HEK293 (cell line): ENCODE measurements around the gene VPS13D.

Experiments used
- ZNF138 ChIP-seq: fragments of 450-650 bp; formaldehyde crosslinking; IDR thresholded peaks from 2 replicates; pipeline ENCODE4 v1.5.1; 2016; ENCODE audit warnings: missing biosample characterization, missing genetic modification characterization, borderline replicate concordance
- ZNF324 ChIP-seq: fragments of 450-650 bp; formaldehyde crosslinking; IDR thresholded peaks from 2 replicates; pipeline ENCODE4 v1.5.1; 2016; ENCODE audit warnings: missing biosample characterization, missing genetic modification characterization
- ZNF335 ChIP-seq: fragments of 450-650 bp; formaldehyde crosslinking; conservative IDR thresholded peaks from 2 replicates; pipeline ENCODE4 v1.5.1; 2016; ENCODE audit warnings: missing biosample characterization, missing genetic modification characterization
- ZNF423 ChIP-seq: fragments of 450-650 bp; formaldehyde crosslinking; IDR thresholded peaks from 2 replicates; pipeline ENCODE4 v1.5.1; 2016; ENCODE audit warnings: missing biosample characterization, missing genetic modification characterization
- TF ChIP-seq, protein P1 (sequence below): fragments of 450-650 bp; formaldehyde crosslinking; conservative IDR thresholded peaks from 2 replicates; pipeline ENCODE4 v1.5.1; 2016; ENCODE audit warnings: low read depth, missing biosample characterization, missing genetic modification characterization
- TF ChIP-seq, protein P2 (sequence below): fragments of 450-650 bp; formaldehyde crosslinking; IDR thresholded peaks from 2 replicates; pipeline ENCODE4 v1.5.1; 2016; ENCODE audit warnings: missing biosample characterization, missing genetic modification characterization
- TF ChIP-seq, protein P3 (sequence below): fragments of 450-650 bp; formaldehyde crosslinking; optimal IDR thresholded peaks from 2 replicates; pipeline ENCODE3; 2016; ENCODE audit warnings: missing biosample characterization, mild to moderate bottlenecking, missing genetic modification characterization
- TF ChIP-seq, protein P4 (sequence below): fragments of 450-650 bp; formaldehyde crosslinking; IDR thresholded peaks from 2 replicates; pipeline ENCODE4 v1.5.1; 2016; ENCODE audit warnings: missing biosample characterization, missing genetic modification characterization

DNA sequence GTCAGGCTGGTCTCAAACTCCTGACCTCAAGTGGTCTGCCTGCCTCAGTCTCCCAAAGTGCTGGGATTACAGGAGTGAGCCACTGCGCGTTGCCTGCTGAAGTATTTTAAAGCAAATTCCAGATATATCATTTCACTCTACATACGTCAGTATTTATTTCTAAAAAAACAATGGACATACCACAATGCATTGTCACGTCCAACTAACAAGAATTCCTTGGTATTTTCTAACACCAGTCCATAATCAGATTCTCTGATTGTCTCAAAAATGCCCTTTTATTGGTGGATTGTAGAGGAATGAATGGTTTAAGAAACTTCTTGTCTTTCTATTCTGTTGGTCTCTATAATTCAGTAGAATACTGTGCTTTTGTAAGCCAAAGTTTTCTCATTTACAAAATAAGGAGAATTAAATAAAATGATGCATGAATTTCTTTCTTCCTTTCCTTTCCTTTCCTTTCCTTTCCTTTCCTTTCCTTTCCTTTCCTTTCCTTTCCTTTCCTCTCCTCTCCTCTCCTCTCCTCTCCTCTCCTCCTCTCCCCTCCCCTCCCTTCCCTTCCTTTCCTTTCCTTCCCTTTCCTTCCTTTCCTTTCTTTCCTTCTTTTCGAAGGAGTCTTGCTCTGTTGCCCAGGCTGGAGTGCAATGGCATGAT lies 55.8 kb downstream of the VPS13D start:
- TF ChIP-seq, protein P1, sequence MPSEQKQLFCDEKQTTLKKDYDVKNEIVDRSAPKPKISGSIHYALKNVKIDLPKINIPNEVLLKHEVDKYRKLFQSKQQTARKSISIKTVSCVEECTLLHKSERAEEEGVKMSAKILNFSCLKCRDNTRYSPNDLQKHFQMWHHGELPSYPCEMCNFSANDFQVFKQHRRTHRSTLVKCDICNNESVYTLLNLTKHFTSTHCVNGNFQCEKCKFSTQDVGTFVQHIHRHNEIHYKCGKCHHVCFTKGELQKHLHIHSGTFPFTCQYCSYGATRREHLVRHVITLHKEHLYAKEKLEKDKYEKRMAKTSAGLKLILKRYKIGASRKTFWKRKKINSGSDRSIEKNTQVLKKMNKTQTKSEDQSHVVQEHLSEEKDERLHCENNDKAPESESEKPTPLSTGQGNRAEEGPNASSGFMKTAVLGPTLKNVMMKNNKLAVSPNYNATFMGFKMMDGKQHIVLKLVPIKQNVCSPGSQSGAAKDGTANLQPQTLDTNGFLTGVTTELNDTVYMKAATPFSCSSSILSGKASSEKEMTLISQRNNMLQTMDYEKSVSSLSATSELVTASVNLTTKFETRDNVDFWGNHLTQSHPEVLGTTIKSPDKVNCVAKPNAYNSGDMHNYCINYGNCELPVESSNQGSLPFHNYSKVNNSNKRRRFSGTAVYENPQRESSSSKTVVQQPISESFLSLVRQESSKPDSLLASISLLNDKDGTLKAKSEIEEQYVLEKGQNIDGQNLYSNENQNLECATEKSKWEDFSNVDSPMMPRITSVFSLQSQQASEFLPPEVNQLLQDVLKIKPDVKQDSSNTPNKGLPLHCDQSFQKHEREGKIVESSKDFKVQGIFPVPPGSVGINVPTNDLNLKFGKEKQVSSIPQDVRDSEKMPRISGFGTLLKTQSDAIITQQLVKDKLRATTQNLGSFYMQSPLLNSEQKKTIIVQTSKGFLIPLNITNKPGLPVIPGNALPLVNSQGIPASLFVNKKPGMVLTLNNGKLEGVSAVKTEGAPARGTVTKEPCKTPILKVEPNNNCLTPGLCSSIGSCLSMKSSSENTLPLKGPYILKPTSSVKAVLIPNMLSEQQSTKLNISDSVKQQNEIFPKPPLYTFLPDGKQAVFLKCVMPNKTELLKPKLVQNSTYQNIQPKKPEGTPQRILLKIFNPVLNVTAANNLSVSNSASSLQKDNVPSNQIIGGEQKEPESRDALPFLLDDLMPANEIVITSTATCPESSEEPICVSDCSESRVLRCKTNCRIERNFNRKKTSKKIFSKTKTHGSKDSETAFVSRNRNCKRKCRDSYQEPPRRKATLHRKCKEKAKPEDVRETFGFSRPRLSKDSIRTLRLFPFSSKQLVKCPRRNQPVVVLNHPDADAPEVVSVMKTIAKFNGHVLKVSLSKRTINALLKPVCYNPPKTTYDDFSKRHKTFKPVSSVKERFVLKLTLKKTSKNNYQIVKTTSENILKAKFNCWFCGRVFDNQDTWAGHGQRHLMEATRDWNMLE, result no peak
- no peak for TF ChIP-seq ZNF423
- TF ChIP-seq, protein P2, sequence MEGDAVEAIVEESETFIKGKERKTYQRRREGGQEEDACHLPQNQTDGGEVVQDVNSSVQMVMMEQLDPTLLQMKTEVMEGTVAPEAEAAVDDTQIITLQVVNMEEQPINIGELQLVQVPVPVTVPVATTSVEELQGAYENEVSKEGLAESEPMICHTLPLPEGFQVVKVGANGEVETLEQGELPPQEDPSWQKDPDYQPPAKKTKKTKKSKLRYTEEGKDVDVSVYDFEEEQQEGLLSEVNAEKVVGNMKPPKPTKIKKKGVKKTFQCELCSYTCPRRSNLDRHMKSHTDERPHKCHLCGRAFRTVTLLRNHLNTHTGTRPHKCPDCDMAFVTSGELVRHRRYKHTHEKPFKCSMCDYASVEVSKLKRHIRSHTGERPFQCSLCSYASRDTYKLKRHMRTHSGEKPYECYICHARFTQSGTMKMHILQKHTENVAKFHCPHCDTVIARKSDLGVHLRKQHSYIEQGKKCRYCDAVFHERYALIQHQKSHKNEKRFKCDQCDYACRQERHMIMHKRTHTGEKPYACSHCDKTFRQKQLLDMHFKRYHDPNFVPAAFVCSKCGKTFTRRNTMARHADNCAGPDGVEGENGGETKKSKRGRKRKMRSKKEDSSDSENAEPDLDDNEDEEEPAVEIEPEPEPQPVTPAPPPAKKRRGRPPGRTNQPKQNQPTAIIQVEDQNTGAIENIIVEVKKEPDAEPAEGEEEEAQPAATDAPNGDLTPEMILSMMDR, result no peak
- TF ChIP-seq ZNF138, result no peak
- no peak for TF ChIP-seq ZNF324
- TF ChIP-seq, protein P3, sequence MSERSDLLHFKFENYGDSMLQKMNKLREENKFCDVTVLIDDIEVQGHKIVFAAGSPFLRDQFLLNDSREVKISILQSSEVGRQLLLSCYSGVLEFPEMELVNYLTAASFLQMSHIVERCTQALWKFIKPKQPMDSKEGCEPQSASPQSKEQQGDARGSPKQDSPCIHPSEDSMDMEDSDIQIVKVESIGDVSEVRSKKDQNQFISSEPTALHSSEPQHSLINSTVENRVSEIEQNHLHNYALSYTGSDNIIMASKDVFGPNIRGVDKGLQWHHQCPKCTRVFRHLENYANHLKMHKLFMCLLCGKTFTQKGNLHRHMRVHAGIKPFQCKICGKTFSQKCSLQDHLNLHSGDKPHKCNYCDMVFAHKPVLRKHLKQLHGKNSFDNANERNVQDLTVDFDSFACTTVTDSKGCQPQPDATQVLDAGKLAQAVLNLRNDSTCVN (tag by site-specific recombination), result no peak
- no peak for TF ChIP-seq ZNF335 (tag by site-specific recombination)
- TF ChIP-seq, protein P4, sequence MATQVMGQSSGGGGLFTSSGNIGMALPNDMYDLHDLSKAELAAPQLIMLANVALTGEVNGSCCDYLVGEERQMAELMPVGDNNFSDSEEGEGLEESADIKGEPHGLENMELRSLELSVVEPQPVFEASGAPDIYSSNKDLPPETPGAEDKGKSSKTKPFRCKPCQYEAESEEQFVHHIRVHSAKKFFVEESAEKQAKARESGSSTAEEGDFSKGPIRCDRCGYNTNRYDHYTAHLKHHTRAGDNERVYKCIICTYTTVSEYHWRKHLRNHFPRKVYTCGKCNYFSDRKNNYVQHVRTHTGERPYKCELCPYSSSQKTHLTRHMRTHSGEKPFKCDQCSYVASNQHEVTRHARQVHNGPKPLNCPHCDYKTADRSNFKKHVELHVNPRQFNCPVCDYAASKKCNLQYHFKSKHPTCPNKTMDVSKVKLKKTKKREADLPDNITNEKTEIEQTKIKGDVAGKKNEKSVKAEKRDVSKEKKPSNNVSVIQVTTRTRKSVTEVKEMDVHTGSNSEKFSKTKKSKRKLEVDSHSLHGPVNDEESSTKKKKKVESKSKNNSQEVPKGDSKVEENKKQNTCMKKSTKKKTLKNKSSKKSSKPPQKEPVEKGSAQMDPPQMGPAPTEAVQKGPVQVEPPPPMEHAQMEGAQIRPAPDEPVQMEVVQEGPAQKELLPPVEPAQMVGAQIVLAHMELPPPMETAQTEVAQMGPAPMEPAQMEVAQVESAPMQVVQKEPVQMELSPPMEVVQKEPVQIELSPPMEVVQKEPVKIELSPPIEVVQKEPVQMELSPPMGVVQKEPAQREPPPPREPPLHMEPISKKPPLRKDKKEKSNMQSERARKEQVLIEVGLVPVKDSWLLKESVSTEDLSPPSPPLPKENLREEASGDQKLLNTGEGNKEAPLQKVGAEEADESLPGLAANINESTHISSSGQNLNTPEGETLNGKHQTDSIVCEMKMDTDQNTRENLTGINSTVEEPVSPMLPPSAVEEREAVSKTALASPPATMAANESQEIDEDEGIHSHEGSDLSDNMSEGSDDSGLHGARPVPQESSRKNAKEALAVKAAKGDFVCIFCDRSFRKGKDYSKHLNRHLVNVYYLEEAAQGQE, result no peak
